HG02642 (cell line): ENCODE measurements around the gene C10orf90.
"Not testable (repeated sequence)": the region's sequence is repeated elsewhere in the genome, so short reads cannot be mapped to it uniquely, and the experiment has no call there.

ENCODE experiments used
- ATAC-seq: cut with Tn5 transposase; IDR thresholded peaks from one replicate; pipeline ENCODE4 v1.9.1; 2021; ENCODE audit warnings: mild to moderate bottlenecking; ENCODE audit not compliant: unreplicated experiment, poor library complexity

Gene C10orf90

GRCh38 chr10:126402721-126403695 is 267.5 kb downstream of the C10orf90 start:
- ATAC-seq = no peak

DNA sequence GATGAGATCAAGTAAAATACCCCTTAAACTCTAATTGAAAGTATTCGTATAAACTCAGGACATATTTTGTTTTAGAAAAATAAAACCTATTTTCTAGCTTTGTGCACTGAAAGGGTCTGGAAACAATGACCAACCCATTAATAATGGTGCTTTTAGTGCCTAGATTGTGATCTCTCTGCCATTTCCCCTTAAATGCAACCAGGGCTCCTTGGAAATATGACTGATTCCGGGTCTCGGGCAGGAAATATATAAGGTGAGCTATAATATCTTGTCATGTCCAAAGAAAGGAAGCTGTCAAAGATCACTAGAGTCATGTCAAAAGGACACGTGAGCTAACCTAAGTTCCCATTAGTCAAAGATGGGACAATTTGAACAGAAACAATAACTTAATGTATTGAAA is 269.9 kb downstream of the C10orf90 start:
- ATAC-seq = no peak

DNA sequence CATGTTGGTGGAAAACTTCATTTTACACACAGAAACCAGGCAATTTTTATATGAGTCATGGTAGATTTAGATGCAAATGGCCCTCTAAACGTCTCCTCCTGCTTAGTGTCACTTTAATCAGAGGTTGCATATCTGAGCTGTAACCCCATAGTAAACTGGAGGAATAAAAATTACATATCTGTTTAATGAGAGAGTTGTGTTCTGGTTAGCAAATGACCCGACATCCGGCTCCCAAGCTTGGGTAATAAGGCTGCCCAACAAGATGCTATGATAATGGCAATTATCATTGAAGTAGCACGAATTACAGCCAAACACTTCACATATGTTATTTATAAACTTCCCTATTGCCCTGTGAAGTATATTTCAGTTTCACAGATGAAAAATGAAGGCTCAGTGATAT is 271.6 kb downstream of the C10orf90 start:
- no peak for ATAC-seq

- ATAC-seq = no peak
These were observed 272.1 kb downstream of the C10orf90 start for GRCh38 chr10:126398383-126398743.

DNA sequence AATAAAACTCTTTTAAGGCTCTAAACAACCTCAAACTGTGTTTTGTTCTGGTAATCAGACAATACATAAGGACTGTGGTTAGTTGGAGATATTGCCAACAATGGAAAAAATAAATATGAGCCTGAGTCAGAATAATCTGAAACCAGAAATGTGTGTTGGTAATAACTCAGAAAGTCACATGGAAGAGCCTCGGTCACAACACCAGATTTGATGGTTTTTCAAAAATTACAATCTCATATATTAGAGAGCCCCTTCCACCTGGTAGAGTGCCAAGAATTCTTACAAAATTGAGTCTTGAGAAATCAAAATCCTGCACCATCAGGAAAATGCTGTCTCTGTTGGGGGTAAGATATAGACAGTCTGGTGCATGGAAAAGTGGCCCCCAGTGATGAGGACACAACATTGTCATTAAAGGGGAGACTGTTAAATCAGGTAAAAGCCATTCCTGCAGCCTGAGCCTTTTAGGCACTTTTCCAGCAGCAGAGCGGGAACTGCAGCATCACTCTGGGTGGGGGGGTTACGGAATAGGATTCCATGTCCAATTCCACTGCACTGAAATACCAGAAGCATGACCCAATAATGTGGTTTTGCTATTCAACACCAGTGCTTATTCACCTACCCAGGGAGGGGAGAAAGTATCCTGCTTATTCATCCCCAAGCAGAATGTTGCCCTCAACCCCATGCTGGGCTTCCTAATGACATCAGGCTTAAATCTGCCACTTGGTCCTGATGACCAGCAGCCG is 272.7 kb downstream of the C10orf90 start:
- no peak for ATAC-seq

DNA sequence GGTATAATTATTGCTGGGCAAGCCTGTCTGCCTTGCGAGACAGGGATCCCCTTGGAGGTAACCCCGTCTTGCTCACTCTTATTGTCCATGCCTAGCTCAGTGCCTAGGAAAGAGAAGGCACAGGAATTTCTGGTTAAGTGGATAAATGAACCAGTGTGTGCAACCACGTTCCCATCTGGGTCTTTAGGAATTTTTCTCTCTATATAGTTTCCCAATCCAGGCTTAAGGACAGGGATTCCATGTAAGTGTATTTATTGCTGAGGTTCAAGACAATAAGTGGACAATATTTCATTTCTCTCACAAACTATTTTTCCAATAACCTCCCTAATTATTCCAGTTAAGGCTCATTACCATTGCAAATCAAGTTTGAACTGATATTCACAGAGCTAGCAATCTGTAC is 273.3 kb downstream of the C10orf90 start:
- no peak for ATAC-seq

- ATAC-seq = no peak
These were observed 275.5 kb downstream of the C10orf90 start for GRCh38 chr10:126394948-126395347.

GRCh38 chr10:126393076-126393475 is 277.4 kb downstream of the C10orf90 start:
- no peak for ATAC-seq

DNA sequence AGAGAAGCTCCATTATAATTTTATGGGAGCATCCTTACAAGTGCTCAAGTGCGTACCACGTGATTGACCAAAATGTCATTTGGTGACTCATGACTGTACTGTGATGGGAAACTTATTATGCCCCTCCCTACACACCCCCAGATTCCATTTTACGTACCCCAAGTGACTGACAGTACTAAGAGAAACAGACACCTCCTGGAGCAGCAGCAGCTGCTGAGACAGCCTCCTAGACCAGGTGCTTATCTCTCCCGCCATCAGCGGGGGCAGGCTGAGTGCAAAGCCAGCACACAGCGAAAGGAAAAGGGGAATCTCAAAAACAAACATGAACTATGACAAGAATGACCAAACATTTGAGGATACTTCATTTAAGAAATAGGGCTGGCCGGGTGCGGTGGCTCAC is 278.0 kb downstream of the C10orf90 start:
- ATAC-seq = no peak

DNA sequence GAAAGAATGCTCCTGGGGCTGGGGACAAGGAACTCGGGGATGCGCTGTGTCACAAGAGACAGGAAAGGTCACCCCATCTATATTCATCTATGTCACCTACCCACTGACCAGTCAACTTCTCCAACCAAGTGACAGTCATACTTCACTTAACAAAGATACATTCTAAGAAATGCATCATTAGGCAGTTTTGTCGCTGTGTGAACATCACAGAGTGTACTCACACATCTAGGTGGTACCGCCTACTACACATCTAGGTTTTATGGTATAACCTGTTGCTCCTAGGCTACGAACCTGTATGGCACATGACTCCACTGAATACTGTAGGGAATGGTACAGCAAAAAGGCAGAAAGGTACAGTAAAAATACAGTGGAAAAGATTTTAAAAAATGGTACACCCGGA is 278.4 kb downstream of the C10orf90 start:
- no peak for ATAC-seq

DNA sequence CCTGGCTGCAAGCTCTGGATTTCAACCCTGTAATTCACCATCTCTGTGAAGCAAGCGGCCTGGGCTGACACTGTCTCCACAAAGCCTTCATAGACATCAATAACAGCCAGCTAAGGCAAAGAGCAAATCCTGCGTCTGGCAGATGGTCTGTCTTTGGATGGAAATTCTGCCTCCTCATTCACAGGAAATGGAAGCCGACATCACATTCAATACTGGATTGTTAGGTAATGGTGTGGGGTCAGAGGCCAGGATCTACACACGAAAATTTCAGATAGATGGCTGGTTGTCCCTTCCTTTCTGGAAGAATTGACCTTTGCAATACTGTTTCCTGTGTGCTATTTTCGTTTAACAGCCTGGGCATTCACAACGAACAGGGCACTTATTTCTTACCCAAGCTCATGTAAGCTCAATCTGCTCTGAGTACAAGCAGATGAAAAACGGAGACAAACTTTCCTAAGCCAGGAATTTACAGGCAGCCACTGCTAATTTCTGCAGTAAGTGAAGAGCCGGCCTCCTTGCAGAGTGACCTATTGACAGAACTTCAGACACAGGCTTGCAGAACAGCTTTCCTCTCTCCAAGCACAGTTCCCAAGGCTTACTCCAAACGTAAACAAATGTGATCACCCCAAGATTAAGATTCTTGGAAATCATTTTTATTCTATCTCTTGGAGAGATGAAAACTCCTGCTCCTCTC is 279.2 kb downstream of the C10orf90 start:
- ATAC-seq = no peak

- ATAC-seq = no peak
These were observed 280.2 kb downstream of the C10orf90 start for GRCh38 chr10:126390324-126390723.

GRCh38 chr10:126387931-126388911 is 282.3 kb downstream of the C10orf90 start, which contains the start of gene ADAM12:
Gene ADAM12, minus strand, starts transcription at chr10:126388477. Its CDS starts 332 bp downstream, at chr10:126388145.
- no peak for ATAC-seq

DNA sequence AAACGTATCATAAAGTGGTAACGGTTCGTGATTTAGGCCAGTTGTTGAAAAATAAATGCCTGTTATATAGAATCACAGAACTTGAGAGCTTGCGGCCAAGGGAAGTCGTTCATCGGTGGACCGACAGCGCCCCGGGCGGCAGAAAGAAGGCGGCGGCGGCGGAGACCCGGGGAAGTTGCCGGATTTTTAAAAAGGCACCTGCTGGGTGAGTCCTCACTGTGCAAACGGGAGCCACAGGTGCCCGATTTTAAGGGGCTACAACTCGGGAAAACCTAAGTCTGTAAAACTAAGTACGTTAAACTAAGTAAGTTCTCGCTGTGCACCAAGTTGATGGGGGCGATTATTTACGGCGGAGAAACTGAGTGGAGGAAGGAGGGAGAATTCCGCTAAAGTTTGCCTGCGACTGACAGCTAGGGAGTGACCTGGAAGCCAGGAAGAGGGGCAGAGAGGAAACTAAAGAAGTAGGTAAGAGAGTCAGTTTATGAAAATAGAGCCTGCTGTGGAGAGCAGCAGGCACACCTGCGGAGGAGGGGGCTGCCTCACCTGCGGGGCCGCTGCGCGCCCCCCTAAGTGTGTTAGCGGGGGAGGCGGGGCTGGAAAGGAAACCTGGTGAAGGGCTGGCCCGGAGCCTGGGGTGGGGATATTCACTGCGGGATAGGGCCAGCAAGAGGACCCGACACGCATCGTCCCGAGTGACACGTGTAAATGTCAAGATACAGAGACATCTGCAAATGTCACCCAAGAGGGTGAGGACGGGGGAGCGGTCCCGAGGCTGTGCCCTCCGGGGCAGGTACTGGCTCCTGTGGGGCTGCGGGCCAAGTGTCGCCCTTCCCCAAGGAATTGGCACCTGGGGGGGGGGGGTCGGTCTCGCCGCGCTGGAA is 283.2 kb downstream of the C10orf90 start:
- ATAC-seq = no peak

DNA sequence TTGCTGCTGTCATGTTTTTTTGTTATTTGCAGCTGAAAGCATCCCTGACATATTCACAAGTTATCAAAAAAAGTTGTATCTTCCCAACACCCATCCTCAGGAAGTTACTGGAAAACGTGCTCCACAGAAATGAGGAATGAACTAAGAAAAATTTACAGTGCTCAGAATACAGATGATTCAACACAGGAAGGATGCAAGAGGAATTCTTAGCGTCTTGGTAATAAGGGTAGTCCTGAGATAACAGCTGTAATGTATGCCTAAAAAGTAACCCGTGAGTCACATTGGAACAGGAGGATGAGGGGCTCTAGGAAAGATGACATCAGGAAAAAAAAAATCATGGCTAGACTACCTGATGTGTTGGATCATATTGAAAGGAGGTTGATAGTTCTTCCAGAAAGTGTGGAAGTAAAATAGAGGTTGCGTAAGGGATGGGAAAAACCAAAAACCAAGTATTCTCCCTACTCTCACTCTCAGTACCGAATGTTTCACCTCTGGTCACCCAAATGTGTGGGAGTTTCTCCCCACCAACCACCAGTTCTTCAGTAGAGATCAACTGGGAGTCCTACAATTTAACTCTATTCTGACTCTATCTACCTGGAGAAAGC is 286.1 kb downstream of the C10orf90 start:
- ATAC-seq = no peak

DNA sequence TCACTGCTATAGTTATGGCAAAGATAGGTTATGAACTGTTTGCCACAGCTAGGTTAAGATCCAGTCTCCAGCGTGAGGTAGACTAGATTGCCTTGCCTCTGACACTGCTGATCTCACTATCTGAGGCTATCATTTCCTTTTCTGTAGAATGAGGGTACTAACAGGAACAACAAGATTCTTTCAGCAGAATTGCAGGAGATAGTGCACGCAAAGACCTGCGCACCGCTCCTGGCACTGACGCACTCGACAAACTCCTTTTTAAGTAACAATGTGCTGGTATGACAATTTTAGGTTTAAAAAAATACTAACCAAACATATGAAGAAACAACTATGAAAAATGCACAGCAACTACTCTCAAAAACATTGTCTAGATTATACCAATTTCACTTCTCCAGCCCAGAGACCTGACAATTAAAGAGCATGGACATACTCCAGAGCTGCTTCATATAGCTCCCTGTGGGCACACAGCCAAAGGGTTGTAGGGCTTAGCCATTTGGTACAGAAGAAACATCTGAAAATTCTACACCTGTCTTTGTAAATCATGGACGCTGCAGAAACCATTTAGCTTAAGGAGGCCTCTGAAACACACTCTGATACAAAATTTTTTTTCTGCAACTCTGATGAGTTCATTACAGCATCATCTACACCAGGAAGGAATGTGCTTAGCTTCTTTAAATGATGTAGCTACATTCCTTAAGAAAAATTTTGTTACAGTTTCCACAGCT is 290.0 kb downstream of the C10orf90 start:
- no peak for ATAC-seq

DNA sequence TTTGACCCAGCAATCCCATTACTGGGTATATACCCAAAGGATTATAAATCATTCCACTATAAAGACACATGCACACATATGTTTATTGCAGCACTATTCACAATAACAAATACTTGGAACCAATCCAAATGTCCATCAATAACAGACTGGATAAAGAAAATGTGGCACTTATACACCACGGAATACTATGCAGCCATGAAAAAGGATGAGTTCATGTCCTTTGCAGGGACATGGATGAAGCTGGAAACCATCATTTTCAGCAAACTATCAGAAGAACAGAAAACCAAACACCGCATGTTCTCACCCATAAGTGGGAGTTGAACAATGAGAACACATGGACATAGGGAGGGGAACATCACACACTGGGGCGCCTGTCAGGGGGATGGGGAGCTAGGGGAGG is 291.3 kb downstream of the C10orf90 start:
- ATAC-seq = not testable (repeated sequence)

- no peak for ATAC-seq
These were observed 293.5 kb downstream of the C10orf90 start for GRCh38 chr10:126376956-126377355.
